Measurements from ENCODE around the gene PPM1L. TPM values are rescaled to one million over a fixed set of nuclear protein-coding genes. Genes with fewer than 3 reads are reported as not detected.

The PPM1L gene
- total and polyA plus RNA-seq, 2 donors (not counting 1 experiment from before 2014, with no cell fraction given): 0.33 to 2.5 TPM

DNA sequence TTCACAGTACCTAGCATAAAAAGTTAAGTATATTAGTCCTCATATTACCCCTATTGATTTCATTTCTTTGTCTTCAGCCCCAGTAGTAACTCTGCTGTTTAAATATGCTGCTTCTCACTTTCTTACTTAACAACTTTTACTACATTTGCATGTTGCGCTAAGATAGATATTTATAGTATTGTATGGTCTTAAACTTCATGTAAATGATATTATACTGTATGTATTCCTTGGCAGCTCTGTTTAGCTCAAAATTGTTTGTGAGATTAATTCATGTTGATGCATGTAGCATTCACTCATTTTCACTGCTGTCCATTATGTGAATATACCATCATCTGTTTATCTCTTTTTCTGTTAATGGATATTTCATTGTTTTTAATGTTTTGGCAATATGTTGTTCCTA, 64.4 kb downstream of the PPM1L start:
- no peak overlapping the region for H3K27ac ChIP-seq (ENCODE audit: insufficient read depth, low read length)
- TF ChIP-seq, protein P1, sequence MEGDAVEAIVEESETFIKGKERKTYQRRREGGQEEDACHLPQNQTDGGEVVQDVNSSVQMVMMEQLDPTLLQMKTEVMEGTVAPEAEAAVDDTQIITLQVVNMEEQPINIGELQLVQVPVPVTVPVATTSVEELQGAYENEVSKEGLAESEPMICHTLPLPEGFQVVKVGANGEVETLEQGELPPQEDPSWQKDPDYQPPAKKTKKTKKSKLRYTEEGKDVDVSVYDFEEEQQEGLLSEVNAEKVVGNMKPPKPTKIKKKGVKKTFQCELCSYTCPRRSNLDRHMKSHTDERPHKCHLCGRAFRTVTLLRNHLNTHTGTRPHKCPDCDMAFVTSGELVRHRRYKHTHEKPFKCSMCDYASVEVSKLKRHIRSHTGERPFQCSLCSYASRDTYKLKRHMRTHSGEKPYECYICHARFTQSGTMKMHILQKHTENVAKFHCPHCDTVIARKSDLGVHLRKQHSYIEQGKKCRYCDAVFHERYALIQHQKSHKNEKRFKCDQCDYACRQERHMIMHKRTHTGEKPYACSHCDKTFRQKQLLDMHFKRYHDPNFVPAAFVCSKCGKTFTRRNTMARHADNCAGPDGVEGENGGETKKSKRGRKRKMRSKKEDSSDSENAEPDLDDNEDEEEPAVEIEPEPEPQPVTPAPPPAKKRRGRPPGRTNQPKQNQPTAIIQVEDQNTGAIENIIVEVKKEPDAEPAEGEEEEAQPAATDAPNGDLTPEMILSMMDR (conservative IDR thresholded peaks at IDR 0.05 in 1 of 2, IDR thresholded peaks at IDR 0.05 in 1 of 2; ENCODE audit: low read depth in 1 of 2, low read length in 2 of 2): no peak
- no peak for TF ChIP-seq EZH2 (IDR thresholded peaks at IDR 0.05; ENCODE audit: low read length, missing control alignments)
- H3K4me1 ChIP-seq (ENCODE audit: control insufficient read depth, extremely low read depth, insufficient read depth, low read length): no peaks in the 10 kb centered on the region
- no peaks in the 10 kb centered on the region for H3K36me3 ChIP-seq (ENCODE audit: control insufficient read depth, insufficient read depth, low read length)
- no peak overlapping the region for H2AFZ ChIP-seq (ENCODE audit: low read length)
- H3K4me2 ChIP-seq (ENCODE audit: extremely low read depth, insufficient read depth, low read length): no peak overlapping the region
- no peak for DNase-seq (ENCODE audit: low read depth in 2 of 2)
- H4K20me1 ChIP-seq (ENCODE audit: control insufficient read depth, extremely low read depth, insufficient read depth, low read length): no peaks in the 10 kb centered on the region
- no peaks in the 10 kb centered on the region for H3K9me3 ChIP-seq (ENCODE audit: control insufficient read depth, insufficient read depth, low read depth, low read length)
- no peak overlapping the region for H3K4me3 ChIP-seq (replicated peaks in 1 of 4; ENCODE audit: control extremely low read depth in 1 of 4, insufficient read depth in 1 of 4, low read depth in 3 of 4, low read length in 4 of 4)
- no peak overlapping the region for H3K9ac ChIP-seq (ENCODE audit: insufficient read depth, low read length)
- H3K27me3 ChIP-seq (ENCODE audit: control insufficient read depth, insufficient read depth, low read length): no peaks in the 10 kb centered on the region
- H3K79me2 ChIP-seq (ENCODE audit: control insufficient read depth, insufficient read depth, low read length): no peaks in the 10 kb centered on the region

DNA sequence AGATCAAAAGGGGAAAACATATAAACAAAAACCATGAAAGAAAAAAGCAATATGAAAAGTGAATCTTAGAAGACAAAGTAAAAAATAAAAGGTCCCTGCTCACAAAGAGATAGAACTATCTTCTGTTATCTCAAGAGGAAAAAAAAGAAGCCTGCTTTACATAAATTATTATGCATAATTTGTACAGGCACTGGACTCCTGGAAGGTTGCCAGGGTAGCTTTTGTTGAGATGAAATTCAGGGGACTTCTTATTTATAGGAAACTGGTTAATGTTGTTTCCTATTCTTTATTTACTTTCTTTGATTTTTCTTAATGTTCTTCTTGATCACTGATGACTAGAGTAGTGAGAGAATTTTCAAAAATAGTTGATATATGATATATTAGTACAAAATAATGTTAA, 66.9 kb downstream of the PPM1L start:
- H3K79me2 ChIP-seq (ENCODE audit: control insufficient read depth, insufficient read depth, low read length): no peaks in the 10 kb centered on the region
- no peak overlapping the region for H3K4me2 ChIP-seq (ENCODE audit: extremely low read depth, insufficient read depth, low read length)
- no peak overlapping the region for H3K9ac ChIP-seq (ENCODE audit: insufficient read depth, low read length)
- no peaks in the 10 kb centered on the region for H3K9me3 ChIP-seq (ENCODE audit: control insufficient read depth, insufficient read depth, low read depth, low read length)
- H3K4me3 ChIP-seq (replicated peaks in 1 of 4; ENCODE audit: control extremely low read depth in 1 of 4, insufficient read depth in 1 of 4, low read depth in 3 of 4, low read length in 4 of 4): no peak overlapping the region
- no peak overlapping the region for H3K27ac ChIP-seq (ENCODE audit: insufficient read depth, low read length)
- TF ChIP-seq EZH2 (IDR thresholded peaks at IDR 0.05; ENCODE audit: low read length, missing control alignments): no peak
- TF ChIP-seq, protein P1 (conservative IDR thresholded peaks at IDR 0.05 in 1 of 2, IDR thresholded peaks at IDR 0.05 in 1 of 2; ENCODE audit: low read depth in 1 of 2, low read length in 2 of 2): no peak
- H3K4me1 ChIP-seq (ENCODE audit: control insufficient read depth, extremely low read depth, insufficient read depth, low read length): no peaks in the 10 kb centered on the region
- H3K36me3 ChIP-seq (ENCODE audit: control insufficient read depth, insufficient read depth, low read length): no peaks in the 10 kb centered on the region
- H3K27me3 ChIP-seq (ENCODE audit: control insufficient read depth, insufficient read depth, low read length): no peaks in the 10 kb centered on the region
- DNase-seq (ENCODE audit: low read depth in 2 of 2): no peak
- no peaks in the 10 kb centered on the region for H4K20me1 ChIP-seq (ENCODE audit: control insufficient read depth, extremely low read depth, insufficient read depth, low read length)
- H2AFZ ChIP-seq (ENCODE audit: low read length): no peak overlapping the region

DNA sequence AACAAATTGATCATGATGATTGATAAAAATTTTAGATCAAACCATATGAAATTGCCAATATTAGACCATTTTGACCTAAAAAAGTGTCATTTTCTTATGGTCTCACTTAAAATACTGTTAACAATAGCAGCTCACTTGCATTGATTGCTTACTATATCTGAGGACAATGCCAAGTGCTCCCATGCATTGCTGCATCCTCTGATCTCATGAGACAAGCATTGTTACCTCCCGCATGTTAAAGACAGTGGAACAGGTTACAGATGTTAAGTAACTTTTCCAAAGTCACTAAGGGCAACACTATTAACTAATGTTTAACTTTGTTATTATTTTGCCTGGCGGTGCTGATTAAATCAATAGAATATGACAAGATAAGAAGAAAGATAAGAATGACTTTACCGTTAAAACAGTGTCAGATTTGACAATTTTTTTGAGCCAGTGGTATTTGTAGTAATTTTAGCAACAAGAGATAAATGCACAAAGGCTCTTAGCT, 69.3 kb downstream of the PPM1L start:
- Histone ChIP-seq H3K36me3 (ENCODE audit: control insufficient read depth, insufficient read depth, low read length) (no peaks in the 10 kb centered on the region), H3K9ac (ENCODE audit: insufficient read depth, low read length) (no peak overlapping the region), H3K27ac (ENCODE audit: insufficient read depth, low read length) (no peak overlapping the region), H2AFZ (ENCODE audit: low read length) (no peak overlapping the region), H3K4me1 (ENCODE audit: control insufficient read depth, extremely low read depth, insufficient read depth, low read length) (no peaks in the 10 kb centered on the region), H3K9me3 (ENCODE audit: control insufficient read depth, insufficient read depth, low read depth, low read length) (no peaks in the 10 kb centered on the region), H3K79me2 (ENCODE audit: control insufficient read depth, insufficient read depth, low read length) (no peaks in the 10 kb centered on the region), H3K27me3 (ENCODE audit: control insufficient read depth, insufficient read depth, low read length) (no peaks in the 10 kb centered on the region), H4K20me1 (ENCODE audit: control insufficient read depth, extremely low read depth, insufficient read depth, low read length) (no peaks in the 10 kb centered on the region), H3K4me3 (replicated peaks in 1 of 4; ENCODE audit: control extremely low read depth in 1 of 4, insufficient read depth in 1 of 4, low read depth in 3 of 4, low read length in 4 of 4) (no peak overlapping the region), H3K4me2 (ENCODE audit: extremely low read depth, insufficient read depth, low read length) (no peak overlapping the region)
- DNase-seq (ENCODE audit: low read depth in 2 of 2): no peak
- TF ChIP-seq, protein P1 (conservative IDR thresholded peaks at IDR 0.05 in 1 of 2, IDR thresholded peaks at IDR 0.05 in 1 of 2; ENCODE audit: low read depth in 1 of 2, low read length in 2 of 2): no peak
- TF ChIP-seq EZH2 (IDR thresholded peaks at IDR 0.05; ENCODE audit: low read length, missing control alignments): no peak
